Neural progenitor cell (in vitro differentiated cells): ENCODE measurements around the gene ZC3H12C. TPM values are rescaled to one million over a fixed set of nuclear protein-coding genes. Genes with fewer than 3 reads are reported as not detected.

Experiments used
- DNase-seq: peaks from one replicate; pipeline ENCODE4 v3.0.0-alpha.2; 2016; ENCODE audit warnings: low spot score
- H2AFZ ChIP-seq: fragments of 200-600 bp; sonication (generic); replicated peaks from 2 replicates; pipeline ENCODE4 v1.6.1; 2016; ENCODE audit warnings: antibody characterized with exemption
- H3F3A ChIP-seq: fragments of 200-600 bp; sonication (generic); 2 replicates; pipeline ENCODE4 v1.6.1; 2016; ENCODE audit warnings: antibody characterized with exemption, low read depth
- H3K27ac ChIP-seq: fragments of 200-600 bp; sonication (generic); 2 replicates; pipeline ENCODE4 v1.5.1; 2016; ENCODE audit warnings: mild to moderate bottlenecking
- H3K27me3 ChIP-seq: fragments of 200-600 bp; sonication (generic); 2 replicates; pipeline ENCODE4 v1.6.1; 2016; ENCODE audit warnings: mild to moderate bottlenecking, moderate library complexity
- H3K36me3 ChIP-seq: fragments of 200-600 bp; sonication (generic); 2 replicates; pipeline ENCODE4 v1.5.1; 2016
- H3K4me1 ChIP-seq: fragments of 200-600 bp; sonication (generic); 2 replicates; pipeline ENCODE4 v1.6.1; 2016; ENCODE audit warnings: mixed run types
- H3K4me2 ChIP-seq: fragments of 200-600 bp; sonication (generic); 2 replicates; pipeline ENCODE4 v1.6.1; 2016
- H3K4me3 ChIP-seq: fragments of 200-600 bp; sonication (generic); 2 replicates; pipeline ENCODE4 v1.5.1; 2016
- H3K79me2 ChIP-seq: fragments of 200-600 bp; sonication (generic); 2 replicates; pipeline ENCODE4 v1.6.1; 2016; ENCODE audit warnings: low read depth
- H3K9ac ChIP-seq: fragments of 200-600 bp; sonication (generic); 2 replicates; pipeline ENCODE4 v1.6.1; 2016
- H3K9me3 ChIP-seq: fragments of 200-600 bp; sonication (generic); 2 replicates; pipeline ENCODE4 v1.5.1; 2016; ENCODE audit warnings: low read depth
- H4K20me1 ChIP-seq: fragments of 200-600 bp; sonication (generic); 2 replicates; pipeline ENCODE4 v1.6.1; 2016; ENCODE audit warnings: low read depth
- H3K27ac Mint-ChIP-seq: 3 replicates; pipeline ENCODE4 v1.8.0; 2021; ENCODE audit warnings: mixed read lengths
- H3K27me3 Mint-ChIP-seq: 2 replicates; pipeline ENCODE4 v1.8.0; 2022; ENCODE audit warnings: low read depth, mild to moderate bottlenecking, inconsistent platforms, moderate library complexity, mixed read lengths; ENCODE audit not compliant: insufficient read depth
- H3K36me3 Mint-ChIP-seq: 3 replicates; pipeline ENCODE4 v1.8.0; 2021; ENCODE audit warnings: mixed read lengths
- H3K4me1 Mint-ChIP-seq: 3 replicates; pipeline ENCODE4 v1.8.0; 2021; ENCODE audit warnings: mixed read lengths
- H3K4me3 Mint-ChIP-seq: 3 replicates; pipeline ENCODE4 v1.8.0; 2021; ENCODE audit warnings: mild to moderate bottlenecking, moderate library complexity, mixed read lengths
- H3K9me3 Mint-ChIP-seq: 3 replicates; pipeline ENCODE4 v1.8.0; 2020; ENCODE audit warnings: mixed read lengths
- EZH2 ChIP-seq: fragments of 200-600 bp; sonication (generic); IDR thresholded peaks from 2 replicates; pipeline ENCODE4 v1.6.1; 2017; ENCODE audit warnings: antibody characterized with exemption, mild to moderate bottlenecking, moderate library complexity
- EZH2phosphoT487 ChIP-seq: fragments of 200-600 bp; sonication (generic); IDR thresholded peaks from 2 replicates; pipeline ENCODE4 v1.6.1; 2017; ENCODE audit warnings: antibody characterized with exemption
- total RNA-seq: library from RNA; depleted of rRNA; stranded (reverse); fragments of >200 nt; gene quantifications from 2 replicates; pipeline ENCODE4 v1.2.3, GENCODE V29; 2015; ENCODE audit warnings: low replicate concordance
- TF ChIP-seq, protein P1 (sequence below): fragments of 200-600 bp; sonication (generic); IDR thresholded peaks from 2 replicates; pipeline ENCODE4 v1.5.1; 2017; ENCODE audit warnings: antibody characterized with exemption, mild to moderate bottlenecking

ZC3H12C gene
- total RNA-seq, 1 donor from 2014 or later, result 31.8 TPM

DNA sequence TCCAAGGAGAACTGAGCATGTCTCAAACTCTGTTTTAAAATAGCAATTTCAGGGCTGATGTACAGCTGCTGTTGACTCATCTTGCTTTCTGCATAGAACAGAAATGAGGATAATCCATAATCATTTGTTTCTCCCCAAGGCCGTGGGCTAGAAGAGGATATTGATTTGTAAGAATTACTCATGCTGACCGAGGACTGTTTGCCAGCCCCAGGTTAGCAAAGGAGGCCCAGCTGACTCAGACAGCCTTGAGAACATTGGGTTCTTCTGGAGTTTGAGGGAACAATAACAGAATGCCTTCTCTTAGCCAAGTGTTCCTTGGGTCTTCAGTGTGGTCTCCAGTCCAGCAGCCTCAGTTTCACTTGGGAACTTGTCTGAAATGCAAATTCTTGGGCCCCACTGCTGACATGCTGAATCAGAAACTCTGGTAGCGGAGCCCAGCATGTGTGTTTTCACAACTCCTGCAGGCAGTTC is 92.0 kb downstream of the ZC3H12C start:
- Mint-ChIP-seq H3K9me3 (no peaks in the 10 kb centered on the region), H3K4me3 (no peak overlapping the region), H3K4me1 (peaks cover 23% of the 10 kb centered on the region), H3K27me3 (peaks cover 4% of the 10 kb centered on the region), H3K27ac (peak overlapping the region; percentile 3), H3K36me3 (no peaks in the 10 kb centered on the region)
- no peaks in the 10 kb centered on the region for H3K27me3 ChIP-seq
- H3K36me3 ChIP-seq, result no peaks in the 10 kb centered on the region
- no peak overlapping the region for H3K9ac ChIP-seq
- H3K4me2 ChIP-seq, result no peak overlapping the region
- no peak for TF ChIP-seq EZH2
- TF ChIP-seq, protein P1, sequence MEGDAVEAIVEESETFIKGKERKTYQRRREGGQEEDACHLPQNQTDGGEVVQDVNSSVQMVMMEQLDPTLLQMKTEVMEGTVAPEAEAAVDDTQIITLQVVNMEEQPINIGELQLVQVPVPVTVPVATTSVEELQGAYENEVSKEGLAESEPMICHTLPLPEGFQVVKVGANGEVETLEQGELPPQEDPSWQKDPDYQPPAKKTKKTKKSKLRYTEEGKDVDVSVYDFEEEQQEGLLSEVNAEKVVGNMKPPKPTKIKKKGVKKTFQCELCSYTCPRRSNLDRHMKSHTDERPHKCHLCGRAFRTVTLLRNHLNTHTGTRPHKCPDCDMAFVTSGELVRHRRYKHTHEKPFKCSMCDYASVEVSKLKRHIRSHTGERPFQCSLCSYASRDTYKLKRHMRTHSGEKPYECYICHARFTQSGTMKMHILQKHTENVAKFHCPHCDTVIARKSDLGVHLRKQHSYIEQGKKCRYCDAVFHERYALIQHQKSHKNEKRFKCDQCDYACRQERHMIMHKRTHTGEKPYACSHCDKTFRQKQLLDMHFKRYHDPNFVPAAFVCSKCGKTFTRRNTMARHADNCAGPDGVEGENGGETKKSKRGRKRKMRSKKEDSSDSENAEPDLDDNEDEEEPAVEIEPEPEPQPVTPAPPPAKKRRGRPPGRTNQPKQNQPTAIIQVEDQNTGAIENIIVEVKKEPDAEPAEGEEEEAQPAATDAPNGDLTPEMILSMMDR, result no peak
- TF ChIP-seq EZH2phosphoT487, result no peak
- H3K4me1 ChIP-seq, result peaks cover 4% of the 10 kb centered on the region
- no peak for DNase-seq
- no peaks in the 10 kb centered on the region for H4K20me1 ChIP-seq
- H3K9me3 ChIP-seq, result no peaks in the 10 kb centered on the region
- H3K4me3 ChIP-seq, result no peak overlapping the region
- no peak overlapping the region for H2AFZ ChIP-seq
- H3F3A ChIP-seq, result no peaks in the 10 kb centered on the region
- no peak overlapping the region for H3K27ac ChIP-seq
- no peaks in the 10 kb centered on the region for H3K79me2 ChIP-seq

DNA sequence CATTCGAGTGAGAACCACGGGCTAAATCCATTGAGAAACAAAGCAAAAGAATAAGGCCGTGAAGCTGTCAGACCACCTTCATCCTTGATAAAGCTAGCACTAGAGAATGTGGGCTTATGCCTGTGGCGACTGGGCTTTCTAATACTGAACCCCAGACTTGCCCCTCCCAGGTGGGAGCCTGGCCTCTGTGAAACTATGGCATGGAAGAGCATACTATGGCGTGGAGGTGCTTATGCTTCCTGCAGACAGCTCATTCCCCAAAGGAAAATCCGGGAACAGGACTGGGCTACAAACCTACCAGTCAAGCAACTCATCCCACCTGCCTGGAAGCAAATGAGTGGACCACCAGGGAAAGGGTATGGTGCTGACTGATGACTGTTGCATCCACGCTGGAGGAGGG is 92.4 kb downstream of the ZC3H12C start:
- no peaks in the 10 kb centered on the region for H3K27me3 ChIP-seq
- H3K36me3 ChIP-seq, result no peaks in the 10 kb centered on the region
- H3F3A ChIP-seq, result no peaks in the 10 kb centered on the region
- H3K9me3 ChIP-seq, result no peaks in the 10 kb centered on the region
- H3K4me3 ChIP-seq, result no peak overlapping the region
- Mint-ChIP-seq H3K27ac (no peak overlapping the region), H3K36me3 (no peaks in the 10 kb centered on the region), H3K4me3 (no peak overlapping the region), H3K9me3 (no peaks in the 10 kb centered on the region), H3K27me3 (peaks cover 3% of the 10 kb centered on the region), H3K4me1 (peaks cover 23% of the 10 kb centered on the region)
- TF ChIP-seq EZH2phosphoT487, result no peak
- TF ChIP-seq, protein P1, result no peak
- no peak overlapping the region for H2AFZ ChIP-seq
- no peaks in the 10 kb centered on the region for H3K79me2 ChIP-seq
- peaks cover 4% of the 10 kb centered on the region for H3K4me1 ChIP-seq
- H3K4me2 ChIP-seq, result no peak overlapping the region
- DNase-seq, result no peak
- H3K27ac ChIP-seq, result no peak overlapping the region
- no peak overlapping the region for H3K9ac ChIP-seq
- H4K20me1 ChIP-seq, result no peaks in the 10 kb centered on the region

DNA sequence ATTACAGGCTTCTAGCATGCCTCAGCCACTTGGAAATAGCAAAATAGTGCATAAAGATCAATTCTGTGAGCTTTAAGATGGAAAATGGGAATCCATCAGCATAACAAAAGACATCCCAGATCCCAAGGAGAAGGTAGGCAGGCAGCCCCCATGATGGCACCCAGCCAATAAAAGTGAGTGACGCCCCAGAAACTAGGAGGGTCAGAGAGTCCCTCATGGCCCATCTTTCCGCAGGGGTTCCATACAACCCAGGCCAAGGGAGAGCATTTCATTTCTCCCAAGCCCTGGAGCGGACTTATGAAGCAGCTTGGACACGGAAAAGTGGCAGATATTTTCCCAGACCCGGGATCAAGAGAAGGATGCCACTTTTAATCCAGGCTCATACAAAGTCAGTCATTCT is 93.3 kb downstream of the ZC3H12C start:
- Histone ChIP-seq H3K36me3 (no peaks in the 10 kb centered on the region), H3K79me2 (no peaks in the 10 kb centered on the region), H3F3A (no peaks in the 10 kb centered on the region), H3K27me3 (no peaks in the 10 kb centered on the region), H3K4me2 (no peak overlapping the region), H3K4me1 (peaks cover 4% of the 10 kb centered on the region), H3K9ac (no peak overlapping the region), H3K4me3 (no peak overlapping the region), H3K9me3 (no peaks in the 10 kb centered on the region), H3K27ac (no peak overlapping the region), H2AFZ (no peak overlapping the region), H4K20me1 (no peaks in the 10 kb centered on the region)
- Mint-ChIP-seq H3K27ac (peak overlapping the region; percentile 24), H3K4me1 (peaks cover 23% of the 10 kb centered on the region), H3K9me3 (peaks cover 4% of the 10 kb centered on the region), H3K4me3 (no peak overlapping the region), H3K27me3 (peaks cover 2% of the 10 kb centered on the region), H3K36me3 (no peaks in the 10 kb centered on the region)
- TF ChIP-seq, protein P1, result no peak
- TF ChIP-seq EZH2 (no peak), EZH2phosphoT487 (no peak)
- DNase-seq, result no peak
